Mesendoderm (in vitro differentiated cells): ENCODE measurements around the gene TUT4.
A peak's percentile ranks its signal among the peaks of the same experiment; 100 is the strongest.

ENCODE experiments used
- DNase-seq: peaks from one replicate; pipeline ENCODE4 v3.0.0; 2013
- H2AK5ac ChIP-seq: 2 replicates; pipeline ENCODE4 v1.6.1; 2013; ENCODE audit warnings: low read length, inconsistent platforms
- H2BK120ac ChIP-seq: 2 replicates; pipeline ENCODE4 v1.6.1; 2013; ENCODE audit warnings: low read depth, mild to moderate bottlenecking, low read length, moderate library complexity, mixed read lengths
- H2BK15ac ChIP-seq: replicated peaks from 2 replicates; pipeline ENCODE4 v1.6.1; 2013; ENCODE audit warnings: low read depth, mild to moderate bottlenecking, moderate library complexity
- H2BK5ac ChIP-seq: 2 replicates; pipeline ENCODE4 v1.6.1; 2013; ENCODE audit warnings: low read length, inconsistent platforms
- H3K18ac ChIP-seq: 2 replicates; pipeline ENCODE4 v1.6.1; 2013; ENCODE audit warnings: mild to moderate bottlenecking, low read length, mixed read lengths
- H3K23ac ChIP-seq: one replicate; pipeline ENCODE4 v1.6.1; 2013; ENCODE audit warnings: low read length
- H3K27ac ChIP-seq: 2 replicates; pipeline ENCODE4 v1.5.1; 2013; ENCODE audit warnings: low read depth, mild to moderate bottlenecking, inconsistent platforms, low read length, moderate library complexity
- H3K27me3 ChIP-seq: 2 replicates; pipeline ENCODE4 v1.6.1; 2013; ENCODE audit warnings: low read length, control low read depth, mild to moderate bottlenecking, inconsistent platforms; ENCODE audit not compliant: insufficient read depth, poor library complexity
- H3K36me3 ChIP-seq: 2 replicates; pipeline ENCODE4 v1.6.1; 2013; ENCODE audit warnings: low read length, inconsistent platforms; ENCODE audit not compliant: control insufficient read depth, insufficient read depth
- H3K4ac ChIP-seq: one replicate; pipeline ENCODE4 v1.6.1; 2013; ENCODE audit warnings: low read depth, mild to moderate bottlenecking, low read length, moderate library complexity
- H3K4me1 ChIP-seq: 2 replicates; pipeline ENCODE4 v1.6.1; 2013; ENCODE audit warnings: low read depth, low read length, inconsistent platforms; ENCODE audit not compliant: control insufficient read depth
- H3K4me2 ChIP-seq: 2 replicates; pipeline ENCODE4 v1.6.1; 2013; ENCODE audit warnings: low read length
- H3K4me3 ChIP-seq: 2 replicates; pipeline ENCODE4 v1.5.1; 2013; ENCODE audit warnings: mild to moderate bottlenecking, low read length
- H3K56ac ChIP-seq: one replicate; pipeline ENCODE4 v1.6.1; 2013; ENCODE audit warnings: low read length
- H3K79me1 ChIP-seq: 2 replicates; pipeline ENCODE4 v1.6.1; 2013; ENCODE audit warnings: low read length, inconsistent platforms
- H3K79me2 ChIP-seq: 2 replicates; pipeline ENCODE4 v1.6.1; 2013; ENCODE audit warnings: mild to moderate bottlenecking, low read length; ENCODE audit not compliant: control insufficient read depth, insufficient read depth
- H3K9ac ChIP-seq: 2 replicates; pipeline ENCODE4 v1.6.1; 2013; ENCODE audit warnings: low read length, inconsistent platforms
- H4K5ac ChIP-seq: one replicate; pipeline ENCODE4 v1.6.1; 2013; ENCODE audit warnings: low read length
- H4K8ac ChIP-seq: one replicate; pipeline ENCODE4 v1.6.1; 2013; ENCODE audit warnings: low read depth, mild to moderate bottlenecking, control low read depth, low read length, moderate library complexity
- WGBS: extraction: QIAGEN DNeasy Blood & Tissue Kit; methylation state at CpG from one replicate; pipeline ENCODE4 v1.1.7; 2013; ENCODE audit warnings: low lambda C conversion rate, missing lambda C conversion rate; ENCODE audit not compliant: insufficient coverage; ENCODE audit errors: extremely low coverage; 5-methylcytosine and 5-hydroxymethylcytosine counted together

The TUT4 gene

GRCh38 chr1:52423771-52424170 lies 129.1 kb downstream of the TUT4 start:
- no peak overlapping the region for H3K27ac ChIP-seq
- H3K79me1 ChIP-seq = no peaks in the 10 kb centered on the region
- H3K23ac ChIP-seq = no peak overlapping the region
- H3K4me2 ChIP-seq = no peak overlapping the region
- no peak overlapping the region for H3K4ac ChIP-seq
- no peak overlapping the region for H3K9ac ChIP-seq
- peak; percentile 22 for DNase-seq
- H3K27me3 ChIP-seq = no peaks in the 10 kb centered on the region
- H3K4me3 ChIP-seq = no peak overlapping the region
- H2BK5ac ChIP-seq = no peak overlapping the region
- H4K5ac ChIP-seq = no peak overlapping the region
- no peak overlapping the region for H4K8ac ChIP-seq
- H3K56ac ChIP-seq = no peak overlapping the region
- no peak overlapping the region for H2BK120ac ChIP-seq
- no peaks in the 10 kb centered on the region for H3K36me3 ChIP-seq
- no peak overlapping the region for H3K18ac ChIP-seq
- no CpG with 5 or more reads among the region's 9 CpGs for WGBS
- H2AK5ac ChIP-seq = no peak overlapping the region
- H2BK15ac ChIP-seq = no peak overlapping the region
- no peaks in the 10 kb centered on the region for H3K4me1 ChIP-seq
- no peaks in the 10 kb centered on the region for H3K79me2 ChIP-seq

- Histone ChIP-seq H4K5ac (no peak overlapping the region), H4K8ac (no peak overlapping the region), H2BK15ac (no peak overlapping the region), H3K27ac (no peak overlapping the region), H2AK5ac (no peak overlapping the region), H3K4me1 (no peaks in the 10 kb centered on the region), H3K4me2 (no peak overlapping the region), H3K36me3 (no peaks in the 10 kb centered on the region), H2BK5ac (no peak overlapping the region), H3K18ac (no peak overlapping the region), H3K56ac (no peak overlapping the region), H2BK120ac (no peak overlapping the region), H3K4ac (no peak overlapping the region), H3K23ac (no peak overlapping the region), H3K27me3 (no peaks in the 10 kb centered on the region), H3K79me1 (no peaks in the 10 kb centered on the region), H3K79me2 (no peaks in the 10 kb centered on the region), H3K9ac (no peak overlapping the region), H3K4me3 (no peak overlapping the region)
- WGBS = no CpG with 5 or more reads among the region's 2 CpGs
- no peak for DNase-seq
Measured at GRCh38 chr1:52423055-52423454, 129.8 kb downstream of the TUT4 start.

- DNase-seq = no peak
- Histone ChIP-seq H3K9ac (no peak overlapping the region), H3K23ac (no peak overlapping the region), H3K4me1 (no peaks in the 10 kb centered on the region), H3K18ac (no peak overlapping the region), H3K4ac (no peak overlapping the region), H4K8ac (no peak overlapping the region), H2BK15ac (no peak overlapping the region), H3K4me2 (no peak overlapping the region), H3K36me3 (no peaks in the 10 kb centered on the region), H2BK120ac (no peak overlapping the region), H2BK5ac (no peak overlapping the region), H3K56ac (no peak overlapping the region), H4K5ac (no peak overlapping the region), H3K4me3 (no peak overlapping the region), H2AK5ac (no peak overlapping the region), H3K79me2 (no peaks in the 10 kb centered on the region), H3K27me3 (no peaks in the 10 kb centered on the region), H3K79me1 (no peaks in the 10 kb centered on the region), H3K27ac (no peak overlapping the region)
- WGBS = no CpG with 5 or more reads among the region's 1 CpG
Measured at GRCh38 chr1:52420713-52421112, 132.2 kb downstream of the TUT4 start.

- no peak for DNase-seq
- Histone ChIP-seq H3K4me2 (no peak overlapping the region), H2BK5ac (no peak overlapping the region), H3K79me2 (no peaks in the 10 kb centered on the region), H3K18ac (no peak overlapping the region), H2BK120ac (no peak overlapping the region), H4K5ac (no peak overlapping the region), H3K27me3 (no peaks in the 10 kb centered on the region), H3K79me1 (no peaks in the 10 kb centered on the region), H3K4me3 (no peak overlapping the region), H2AK5ac (no peak overlapping the region), H3K23ac (no peak overlapping the region), H3K4ac (no peak overlapping the region), H3K9ac (no peak overlapping the region), H3K36me3 (peaks cover 10% of the 10 kb centered on the region), H2BK15ac (no peak overlapping the region), H3K4me1 (no peaks in the 10 kb centered on the region), H4K8ac (no peak overlapping the region), H3K56ac (no peak overlapping the region), H3K27ac (no peak overlapping the region)
- WGBS = no CpG with 5 or more reads among the region's 2 CpGs
Measured at GRCh38 chr1:52416811-52417210, 136.1 kb downstream of the TUT4 start.

GRCh38 chr1:52414942-52415341 lies 137.9 kb downstream of the TUT4 start:
- H3K18ac ChIP-seq = no peak overlapping the region
- no peaks in the 10 kb centered on the region for H3K27me3 ChIP-seq
- no peak overlapping the region for H3K23ac ChIP-seq
- H3K56ac ChIP-seq = no peak overlapping the region
- H3K4me2 ChIP-seq = no peak overlapping the region
- H4K5ac ChIP-seq = no peak overlapping the region
- no peak overlapping the region for H2BK15ac ChIP-seq
- no peaks in the 10 kb centered on the region for H3K79me2 ChIP-seq
- peaks cover 13% of the 10 kb centered on the region for H3K36me3 ChIP-seq
- H3K27ac ChIP-seq = no peak overlapping the region
- H2AK5ac ChIP-seq = no peak overlapping the region
- H3K4me1 ChIP-seq = no peaks in the 10 kb centered on the region
- no peaks in the 10 kb centered on the region for H3K79me1 ChIP-seq
- DNase-seq = no peak
- H3K4me3 ChIP-seq = no peak overlapping the region
- no peak overlapping the region for H3K4ac ChIP-seq
- H2BK120ac ChIP-seq = no peak overlapping the region
- H2BK5ac ChIP-seq = no peak overlapping the region
- no peak overlapping the region for H3K9ac ChIP-seq
- H4K8ac ChIP-seq = no peak overlapping the region

GRCh38 chr1:52413410-52413989 lies 139.4 kb downstream of the TUT4 start:
- no peak overlapping the region for H3K18ac ChIP-seq
- no peaks in the 10 kb centered on the region for H3K79me2 ChIP-seq
- H2BK5ac ChIP-seq = no peak overlapping the region
- H2AK5ac ChIP-seq = no peak overlapping the region
- no peak overlapping the region for H4K5ac ChIP-seq
- H4K8ac ChIP-seq = no peak overlapping the region
- H3K4me3 ChIP-seq = no peak overlapping the region
- no peaks in the 10 kb centered on the region for H3K27me3 ChIP-seq
- WGBS = no CpG with 5 or more reads among the region's 10 CpGs
- no peak overlapping the region for H2BK120ac ChIP-seq
- no peak overlapping the region for H3K23ac ChIP-seq
- no peak overlapping the region for H3K27ac ChIP-seq
- no peak for DNase-seq
- no peak overlapping the region for H3K9ac ChIP-seq
- no peaks in the 10 kb centered on the region for H3K4me1 ChIP-seq
- H3K56ac ChIP-seq = no peak overlapping the region
- no peaks in the 10 kb centered on the region for H3K79me1 ChIP-seq
- no peak overlapping the region for H3K4me2 ChIP-seq
- no peak overlapping the region for H3K4ac ChIP-seq
- H3K36me3 ChIP-seq = peaks cover 19% of the 10 kb centered on the region
- no peak overlapping the region for H2BK15ac ChIP-seq
